ENCODE results near the gene SMPD1.

SMPD1 gene

DNA sequence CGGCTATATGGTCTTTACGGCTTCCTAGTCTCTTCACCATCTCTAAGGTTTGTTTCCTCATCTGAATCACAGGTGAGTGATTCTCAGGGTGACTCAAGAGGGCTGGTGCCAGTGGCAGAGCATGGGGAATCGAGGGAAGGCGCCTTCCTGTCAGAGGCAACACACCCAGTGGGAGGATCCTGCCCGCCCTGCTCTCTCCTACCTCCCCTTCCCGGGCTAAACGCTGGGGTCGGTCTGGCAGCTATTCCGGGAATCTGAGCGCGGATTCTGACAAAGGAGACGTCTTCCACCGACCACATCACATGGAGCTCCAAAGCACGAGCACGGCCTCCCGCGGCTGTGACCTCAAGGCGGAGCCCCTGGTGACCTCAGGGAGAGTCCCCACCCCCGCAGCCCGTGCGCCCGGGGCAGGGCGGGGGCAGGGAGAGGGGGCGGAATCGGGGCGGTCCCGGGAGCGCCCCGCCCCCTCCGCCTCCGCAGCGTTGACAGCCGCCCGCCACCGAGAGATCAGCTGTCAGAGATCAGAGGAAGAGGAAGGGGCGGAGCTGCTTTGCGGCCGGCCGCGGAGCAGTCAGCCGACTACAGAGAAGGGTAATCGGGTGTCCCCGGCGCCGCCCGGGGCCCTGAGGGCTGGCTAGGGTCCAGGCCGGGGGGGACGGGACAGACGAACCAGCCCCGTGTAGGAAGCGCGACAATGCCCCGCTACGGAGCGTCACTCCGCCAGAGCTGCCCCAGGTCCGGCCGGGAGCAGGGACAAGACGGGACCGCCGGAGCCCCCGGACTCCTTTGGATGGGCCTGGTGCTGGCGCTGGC, at the start of gene SMPD1:
TSS of gene SMPD1 (plus strand) at position 570 of the 813 bp plus-strand sequence. CDS start at position 695, 125 bp downstream.
- ATAC-seq (replicated peaks), result peak; percentile 94 to 95
- Mint-ChIP-seq H3K27ac (peak within 1 kb of the TSS; percentile 98), H3K9me3 (no peaks in the 10 kb centered on the region), H3K4me3 (peak within 1 kb of the TSS; percentile 91 to 93), H3K36me3 (peaks cover 13 to 18% of the 10 kb centered on the region in 2 donors), H3K27me3 (no peaks in the 10 kb centered on the region), H3K4me1 (peaks cover 30 to 50% of the 10 kb centered on the region in 2 donors)
- DNase-seq, result peak; percentile 87

DNA sequence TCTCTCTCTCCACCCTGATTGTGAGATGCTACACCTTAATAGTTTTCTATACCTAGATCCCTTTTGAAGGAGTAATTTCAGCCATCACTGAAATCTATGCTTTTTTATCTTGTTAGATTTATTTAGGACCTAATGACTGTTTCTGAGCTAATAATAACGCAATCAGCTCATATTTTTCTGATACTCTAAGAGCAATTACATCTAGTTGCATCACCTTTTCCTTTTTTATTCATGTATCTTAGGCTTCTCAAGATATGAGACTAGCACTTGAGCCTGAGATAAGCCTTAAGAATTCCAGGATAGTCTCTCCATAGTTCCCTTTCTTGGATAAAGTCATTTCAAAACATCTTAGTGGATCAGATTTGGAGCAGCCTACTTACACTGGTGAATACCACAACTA, 44.9 kb upstream of the SMPD1 start:
- H3K9me3 Mint-ChIP-seq, result no peaks in the 10 kb centered on the region
- no peak for ATAC-seq (replicated peaks)
- H3K4me3 Mint-ChIP-seq, result no peak overlapping the region

DNA sequence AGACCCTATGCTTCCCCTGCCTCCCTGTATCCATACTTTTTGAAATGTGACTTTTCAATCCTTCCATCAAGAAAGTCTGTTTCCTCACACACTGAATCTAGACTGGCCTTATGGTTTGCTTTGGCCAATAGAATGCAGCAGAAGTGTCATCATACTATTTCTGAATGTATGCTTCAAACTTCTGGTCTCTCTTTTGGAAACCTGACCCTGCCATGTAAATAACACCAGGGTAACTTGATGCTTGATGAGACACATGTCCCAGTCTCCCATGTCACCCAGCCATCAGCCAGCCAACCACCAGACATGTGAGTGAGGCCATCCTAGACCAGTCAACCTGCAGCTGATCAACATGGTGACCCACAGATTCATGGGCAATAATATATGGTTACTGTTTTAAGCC, 40.2 kb upstream of the SMPD1 start:
- ATAC-seq (replicated peaks) (no peak), DNase-seq (no peak)
- Mint-ChIP-seq H3K4me1 (peaks cover 6 to 7% of the 10 kb centered on the region in 2 donors), H3K9me3 (no peaks in the 10 kb centered on the region), H3K36me3 (no peaks in the 10 kb centered on the region), H3K27me3 (peaks cover 7 to 22% of the 10 kb centered on the region in 2 donors), H3K27ac (no peak overlapping the region), H3K4me3 (no peak overlapping the region)

More for the DNA sequence above, 44.9 kb upstream of the SMPD1 start:
- DNase-seq, result no peak
- no peaks in the 10 kb centered on the region for H3K36me3 Mint-ChIP-seq
- peaks cover 0 to 7% of the 10 kb centered on the region in 2 donors for H3K4me1 Mint-ChIP-seq
- peaks cover 18 to 26% of the 10 kb centered on the region in 2 donors for H3K27me3 Mint-ChIP-seq
- peak overlapping the region; percentile 2 for H3K27ac Mint-ChIP-seq

DNA sequence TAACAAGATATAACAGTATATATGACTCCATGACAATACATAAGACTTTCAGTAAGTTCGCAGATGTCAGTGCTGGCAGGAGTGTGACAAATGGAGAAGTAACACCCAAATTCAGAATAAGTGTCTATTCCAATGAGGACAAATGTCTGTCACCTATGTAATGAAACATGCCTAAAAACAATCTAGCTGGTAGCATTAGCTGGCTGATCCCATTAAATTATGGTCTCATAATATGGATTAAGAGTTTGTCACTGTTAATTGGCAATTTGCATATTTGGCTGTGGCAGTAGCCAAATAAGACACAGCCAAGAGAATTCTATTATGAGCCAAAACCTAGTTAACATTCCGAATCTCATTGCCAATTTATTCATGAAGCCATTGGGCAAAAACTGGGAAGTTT, 39.8 kb upstream of the SMPD1 start:
- peaks cover 7 to 18% of the 10 kb centered on the region in 2 donors for H3K27me3 Mint-ChIP-seq
- H3K27ac Mint-ChIP-seq, result no peak overlapping the region
- no peak overlapping the region for H3K4me3 Mint-ChIP-seq
- H3K4me1 Mint-ChIP-seq, result peaks cover 6 to 7% of the 10 kb centered on the region in 2 donors
- DNase-seq (no peak), ATAC-seq (replicated peaks) (no peak)
- H3K9me3 Mint-ChIP-seq, result no peaks in the 10 kb centered on the region
- H3K36me3 Mint-ChIP-seq, result no peaks in the 10 kb centered on the region

DNA sequence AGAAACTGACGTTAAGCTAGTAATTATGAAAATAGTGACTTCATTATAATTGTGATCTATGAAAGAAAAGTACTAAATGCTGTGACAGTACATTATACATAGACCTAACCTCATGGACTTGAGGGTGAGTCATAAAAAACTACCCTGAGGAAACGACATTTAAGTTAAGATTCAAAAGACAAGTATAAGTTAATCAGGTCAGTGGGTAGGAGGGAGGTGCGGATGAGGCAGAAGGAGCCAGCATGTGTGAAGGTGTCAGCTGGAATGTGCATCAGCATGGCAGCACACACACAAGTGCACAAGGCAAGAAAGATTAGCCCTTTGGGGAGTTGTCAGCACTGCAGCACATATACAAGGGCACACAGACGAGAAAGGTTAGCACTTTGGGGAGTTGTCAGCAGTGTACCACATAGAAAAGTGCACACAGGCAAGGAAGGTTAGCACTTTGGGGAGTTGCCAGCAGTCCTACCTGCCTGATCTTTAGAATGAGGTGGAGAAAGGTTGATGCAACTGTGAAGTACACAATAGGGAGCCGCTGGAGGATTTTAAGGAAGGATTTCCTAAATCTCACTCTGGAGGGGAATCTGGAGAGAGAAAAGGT, 38.4 kb upstream of the SMPD1 start:
- Mint-ChIP-seq H3K27me3 (peaks cover 7 to 17% of the 10 kb centered on the region in 2 donors), H3K4me3 (no peak overlapping the region), H3K9me3 (no peaks in the 10 kb centered on the region), H3K4me1 (peaks cover under 1 to 8% of the 10 kb centered on the region in 2 donors), H3K27ac (peak overlapping the region; percentile 10), H3K36me3 (no peaks in the 10 kb centered on the region)
- DNase-seq (no peak), ATAC-seq (replicated peaks) (peak; percentile 31 to 57)

DNA sequence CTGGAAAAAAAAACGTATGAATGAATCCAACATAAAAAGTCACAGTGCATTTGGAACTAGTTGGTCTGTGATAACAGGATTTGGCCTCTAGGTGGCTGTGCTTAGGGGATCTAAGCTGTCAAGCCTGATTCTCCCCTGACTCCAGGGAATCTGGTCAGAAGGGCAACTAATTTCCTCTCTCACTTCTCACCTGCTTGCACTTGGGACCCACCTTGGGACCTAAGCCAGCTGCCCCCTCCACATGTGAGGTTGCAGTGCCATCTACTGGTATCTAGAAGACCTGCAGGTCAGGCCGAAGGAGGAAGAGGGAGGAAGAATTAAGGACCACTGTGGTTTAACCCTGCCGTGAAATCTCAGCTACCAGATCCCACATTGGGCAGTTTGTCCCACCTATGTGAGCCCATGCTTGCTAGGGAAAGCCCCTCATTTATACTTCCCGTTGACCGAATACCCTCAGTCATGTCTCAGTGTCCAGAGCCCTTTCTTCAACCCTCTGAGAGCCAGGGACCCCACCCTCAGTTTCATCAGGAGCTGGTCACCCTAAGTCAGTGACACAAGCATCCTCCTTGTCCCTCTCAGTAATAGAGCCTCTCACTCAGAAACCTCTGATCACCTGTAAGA, 36.8 kb upstream of the SMPD1 start:
- Mint-ChIP-seq H3K9me3 (no peaks in the 10 kb centered on the region), H3K36me3 (no peaks in the 10 kb centered on the region), H3K27ac (no peak overlapping the region), H3K4me3 (no peak overlapping the region), H3K27me3 (peaks cover 7 to 12% of the 10 kb centered on the region in 2 donors), H3K4me1 (peaks cover 6 to 9% of the 10 kb centered on the region in 2 donors)
- ATAC-seq (replicated peaks) (peak; percentile 76 to 80), DNase-seq (peak; percentile 49)

DNA sequence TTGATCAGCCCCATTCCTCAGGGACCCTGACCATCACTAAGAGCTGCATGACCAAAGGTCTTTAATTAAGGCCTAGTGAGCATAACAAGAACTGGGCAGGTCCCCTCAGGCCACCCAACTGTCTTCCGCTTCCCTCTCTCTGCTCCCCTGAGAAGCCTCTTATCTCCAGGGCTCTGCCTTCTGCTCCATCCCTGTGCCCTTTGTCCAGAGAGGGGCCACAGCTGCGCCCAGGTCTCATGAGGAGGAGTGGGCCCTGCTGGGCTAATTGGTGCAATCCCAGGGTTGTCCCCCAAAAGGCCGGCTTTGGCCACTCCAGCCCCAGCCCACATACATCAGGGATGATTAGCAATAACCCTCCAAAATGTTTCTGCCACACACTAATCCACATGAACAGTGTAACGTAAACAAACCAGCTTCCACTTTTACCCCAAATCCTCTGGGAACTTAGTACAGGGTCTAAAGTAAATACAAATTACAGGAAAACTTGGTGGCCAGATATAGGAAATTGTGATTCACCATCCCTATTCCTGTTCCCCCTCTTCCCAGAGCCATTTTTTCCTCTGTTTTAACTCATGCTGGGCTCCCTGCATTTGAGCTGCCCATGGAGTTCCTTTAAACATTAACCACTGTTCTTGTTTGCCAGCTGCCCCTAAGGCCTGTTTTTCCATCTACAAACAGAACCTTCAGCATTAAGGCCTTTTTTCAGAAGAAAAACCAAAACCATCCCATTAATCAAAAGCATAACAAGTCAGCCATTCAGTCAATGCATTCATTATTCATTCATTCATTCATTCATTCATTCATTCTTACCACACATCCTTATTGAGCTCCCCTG, 35.4 kb upstream of the SMPD1 start:
- DNase-seq, result no peak
- no peaks in the 10 kb centered on the region for H3K36me3 Mint-ChIP-seq
- no peak overlapping the region for H3K4me3 Mint-ChIP-seq
- ATAC-seq (replicated peaks), result no peak
- no peaks in the 10 kb centered on the region for H3K9me3 Mint-ChIP-seq
- H3K4me1 Mint-ChIP-seq, result peaks cover 6 to 9% of the 10 kb centered on the region in 2 donors
- H3K27me3 Mint-ChIP-seq, result peaks cover 7 to 12% of the 10 kb centered on the region in 2 donors
- no peak overlapping the region for H3K27ac Mint-ChIP-seq

DNA sequence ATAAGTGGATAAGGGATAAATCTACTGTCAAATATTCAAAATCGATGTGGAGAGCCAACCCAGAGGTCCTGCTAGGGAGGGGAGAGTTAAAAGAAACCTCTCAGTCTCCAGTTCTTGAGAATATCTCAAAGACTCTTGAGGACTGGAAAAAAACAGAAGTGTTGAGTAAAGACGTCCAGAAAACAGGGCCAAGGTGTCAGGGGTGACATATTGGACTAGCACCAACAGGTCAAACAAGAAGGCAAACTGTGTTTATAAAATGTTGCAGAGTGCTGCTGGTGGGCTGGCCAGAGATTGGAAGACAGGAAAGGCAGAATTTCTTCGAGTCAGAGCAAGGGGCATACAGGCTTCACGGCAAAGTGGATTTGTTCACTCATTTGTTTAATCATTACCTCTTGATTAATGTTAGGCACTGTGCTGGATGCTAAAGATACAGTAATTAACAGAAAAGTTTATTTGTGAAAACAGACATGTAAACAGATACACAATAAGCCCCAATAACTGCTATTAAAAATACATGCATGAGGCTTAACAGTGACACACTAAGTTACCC, 33.7 kb upstream of the SMPD1 start:
- H3K27ac Mint-ChIP-seq, result no peak overlapping the region
- DNase-seq (no peak), ATAC-seq (replicated peaks) (no peak)
- peaks cover 6 to 9% of the 10 kb centered on the region in 2 donors for H3K4me1 Mint-ChIP-seq
- H3K9me3 Mint-ChIP-seq, result no peaks in the 10 kb centered on the region
- H3K36me3 Mint-ChIP-seq, result no peaks in the 10 kb centered on the region
- peaks cover 7 to 12% of the 10 kb centered on the region in 2 donors for H3K27me3 Mint-ChIP-seq
- no peak overlapping the region for H3K4me3 Mint-ChIP-seq

DNA sequence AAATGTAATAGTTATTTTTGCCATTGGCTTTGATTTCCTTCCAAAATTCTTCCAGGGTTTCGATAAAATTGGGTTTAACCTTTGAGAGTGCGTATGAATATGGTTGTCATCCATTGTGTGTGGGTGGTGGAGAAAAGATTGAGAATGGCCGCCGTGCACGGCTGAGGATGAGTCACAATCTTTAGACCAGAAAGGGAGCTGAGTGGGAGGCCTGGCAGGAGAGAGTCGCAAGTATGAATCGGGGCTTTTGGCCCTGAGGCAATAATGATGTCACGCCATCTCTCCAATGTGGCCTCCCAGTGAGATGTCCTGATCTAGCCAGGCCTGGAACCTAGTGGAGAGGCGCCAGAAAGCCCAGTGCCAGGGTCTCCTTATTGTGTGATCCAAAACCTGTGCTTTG, 33.1 kb upstream of the SMPD1 start:
- DNase-seq (peak; percentile 5), ATAC-seq (replicated peaks) (peak; percentile 48 to 62)
- no peaks in the 10 kb centered on the region for H3K36me3 Mint-ChIP-seq
- no peak overlapping the region for H3K4me3 Mint-ChIP-seq
- H3K27me3 Mint-ChIP-seq, result peaks cover 7 to 8% of the 10 kb centered on the region in 2 donors
- H3K9me3 Mint-ChIP-seq, result no peaks in the 10 kb centered on the region
- peak overlapping the region; percentile 10 for H3K27ac Mint-ChIP-seq
- peaks cover 6 to 7% of the 10 kb centered on the region in 2 donors for H3K4me1 Mint-ChIP-seq

DNA sequence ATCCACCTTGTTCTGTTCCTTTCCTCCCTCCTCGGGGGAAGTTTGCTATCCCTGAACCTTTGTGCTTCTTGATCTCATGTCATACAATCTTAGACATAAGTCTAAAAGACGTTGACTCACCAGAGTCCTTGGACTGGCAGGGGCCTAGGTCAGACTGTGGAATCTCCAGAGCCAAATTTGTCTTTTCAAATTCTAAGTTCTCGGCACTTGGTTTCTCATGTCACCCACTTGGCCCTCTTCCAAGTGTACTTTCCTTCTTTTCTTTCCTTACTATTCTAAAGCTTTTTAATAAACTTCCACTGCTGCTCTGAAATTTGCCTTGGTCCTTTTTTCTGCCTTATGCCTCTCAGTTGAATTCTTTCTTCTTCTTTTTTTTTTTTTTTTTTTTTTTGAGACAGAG, 30.1 kb upstream of the SMPD1 start:
- Mint-ChIP-seq H3K4me1 (peaks cover 4 to 6% of the 10 kb centered on the region in 2 donors), H3K27me3 (no peaks in the 10 kb centered on the region)

DNA sequence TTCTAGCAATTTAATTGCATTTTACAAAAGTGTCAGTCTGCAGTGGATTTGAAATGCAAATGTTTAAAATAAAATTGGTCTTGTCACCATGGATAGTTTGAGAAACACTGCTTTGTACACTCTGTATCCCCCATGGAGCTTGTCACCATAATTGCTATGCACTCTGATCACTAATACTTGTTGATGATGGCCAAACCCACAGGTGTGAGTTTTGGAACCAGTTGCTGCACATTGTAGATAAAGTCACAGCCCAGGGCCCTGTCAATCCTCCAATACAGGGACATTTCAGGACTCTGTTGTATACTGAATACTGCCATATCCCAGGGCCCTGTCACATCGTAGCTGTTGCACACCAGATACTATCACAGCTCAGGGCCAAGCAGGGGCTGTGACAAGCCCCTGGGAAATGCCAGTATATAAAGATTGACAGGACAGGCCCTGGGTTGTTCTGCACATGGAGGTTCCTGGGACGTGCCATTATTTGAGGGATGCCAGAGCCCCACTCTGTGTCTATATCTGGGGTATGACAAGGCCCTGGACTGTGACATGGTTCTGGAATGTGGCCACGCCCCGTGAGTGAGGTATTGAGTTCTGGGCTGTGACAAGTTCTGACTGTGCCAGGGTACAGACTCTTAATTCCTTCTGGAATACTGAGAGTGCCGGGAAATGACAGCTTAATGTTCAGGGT, 27.9 kb upstream of the SMPD1 start:
- no peaks in the 10 kb centered on the region for H3K36me3 Mint-ChIP-seq
- peaks cover 0 to 1% of the 10 kb centered on the region in 2 donors for H3K4me1 Mint-ChIP-seq
- ATAC-seq (replicated peaks) (no peak), DNase-seq (no peak)
- H3K4me3 Mint-ChIP-seq, result no peak overlapping the region
- H3K27me3 Mint-ChIP-seq, result no peaks in the 10 kb centered on the region
- no peak overlapping the region for H3K27ac Mint-ChIP-seq
- H3K9me3 Mint-ChIP-seq, result no peaks in the 10 kb centered on the region

More for the DNA sequence above, 30.1 kb upstream of the SMPD1 start:
- ATAC-seq (replicated peaks), result no peak
- Mint-ChIP-seq H3K27ac (no peak overlapping the region), H3K9me3 (no peaks in the 10 kb centered on the region), H3K4me3 (no peak overlapping the region), H3K36me3 (no peaks in the 10 kb centered on the region)
- DNase-seq, result no peak

DNA sequence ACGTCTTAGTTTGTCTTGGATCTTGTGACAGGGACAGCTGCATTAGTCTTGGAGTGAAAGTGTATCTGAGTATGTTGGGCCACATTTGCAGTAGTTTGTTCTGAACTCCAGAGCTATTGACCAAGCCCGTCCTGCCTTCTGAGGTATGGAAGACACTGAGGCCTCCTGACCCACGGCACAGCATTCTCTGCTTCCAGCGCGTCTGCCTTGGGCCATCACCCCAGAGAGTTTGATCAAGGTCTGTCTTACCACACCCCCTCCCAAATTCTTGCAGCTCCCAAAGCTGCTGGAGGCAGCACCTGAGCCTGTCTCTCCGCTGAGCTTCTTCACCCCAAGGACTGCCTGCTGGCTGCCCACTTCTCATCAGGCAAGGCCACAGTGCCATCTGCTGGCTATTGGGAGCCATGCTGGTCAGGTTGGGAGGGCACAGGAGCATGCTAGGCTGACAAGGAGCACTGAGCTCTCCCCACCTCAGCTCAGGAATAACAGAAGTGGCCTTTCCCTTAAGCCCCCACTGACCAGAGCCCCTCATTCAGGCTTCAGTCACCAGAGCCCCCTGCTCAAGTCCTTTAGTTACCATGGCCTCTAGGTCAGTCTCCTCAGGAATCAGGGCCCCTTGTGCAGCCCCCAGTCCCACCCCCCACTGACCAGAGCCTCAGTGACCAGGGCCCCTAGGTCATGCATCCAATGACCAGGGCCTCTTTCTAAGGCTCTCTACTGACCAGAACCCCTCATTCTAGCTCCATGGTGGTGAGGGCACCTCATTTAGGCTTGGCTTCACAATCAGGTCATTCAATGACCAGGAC, 27.2 kb upstream of the SMPD1 start:
- Mint-ChIP-seq H3K9me3 (no peaks in the 10 kb centered on the region), H3K27ac (no peak overlapping the region), H3K36me3 (no peaks in the 10 kb centered on the region), H3K27me3 (no peaks in the 10 kb centered on the region), H3K4me1 (no peaks in the 10 kb centered on the region), H3K4me3 (no peak overlapping the region)
- ATAC-seq (replicated peaks) (peak; percentile 92 to 99), DNase-seq (peak; percentile 64)

DNA sequence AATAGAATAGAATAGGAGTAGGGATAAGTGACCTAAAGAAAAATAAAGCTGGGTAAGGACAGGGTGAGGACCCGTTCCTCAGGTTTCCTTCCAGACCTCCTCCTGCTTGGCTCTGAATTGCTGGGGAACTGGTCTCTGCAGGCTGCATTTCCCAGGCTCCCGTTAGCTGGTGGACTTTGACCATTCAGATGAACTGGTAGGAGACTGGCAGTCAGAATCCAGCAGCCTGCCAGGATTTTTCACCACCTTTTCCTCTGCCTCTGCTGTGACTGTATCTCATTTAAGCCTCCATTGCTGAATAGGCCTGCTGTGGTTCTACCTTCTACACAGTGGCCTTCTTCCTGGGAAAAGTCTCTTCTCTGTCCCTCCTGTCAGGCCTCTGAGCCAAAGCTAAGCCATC, 24.6 kb upstream of the SMPD1 start:
- no peak for DNase-seq
- no peak for ATAC-seq (replicated peaks)
- H3K36me3 Mint-ChIP-seq, result no peaks in the 10 kb centered on the region
- H3K4me1 Mint-ChIP-seq, result no peaks in the 10 kb centered on the region
- H3K4me3 Mint-ChIP-seq, result no peak overlapping the region
- no peak overlapping the region for H3K27ac Mint-ChIP-seq
- no peaks in the 10 kb centered on the region for H3K27me3 Mint-ChIP-seq
- H3K9me3 Mint-ChIP-seq, result no peaks in the 10 kb centered on the region
